ENCODE data around the gene CIDEC.
"Not testable (repeated sequence)": the region's sequence is repeated elsewhere in the genome, so short reads cannot be mapped to it uniquely, and the experiment has no call there.

CIDEC gene

DNA sequence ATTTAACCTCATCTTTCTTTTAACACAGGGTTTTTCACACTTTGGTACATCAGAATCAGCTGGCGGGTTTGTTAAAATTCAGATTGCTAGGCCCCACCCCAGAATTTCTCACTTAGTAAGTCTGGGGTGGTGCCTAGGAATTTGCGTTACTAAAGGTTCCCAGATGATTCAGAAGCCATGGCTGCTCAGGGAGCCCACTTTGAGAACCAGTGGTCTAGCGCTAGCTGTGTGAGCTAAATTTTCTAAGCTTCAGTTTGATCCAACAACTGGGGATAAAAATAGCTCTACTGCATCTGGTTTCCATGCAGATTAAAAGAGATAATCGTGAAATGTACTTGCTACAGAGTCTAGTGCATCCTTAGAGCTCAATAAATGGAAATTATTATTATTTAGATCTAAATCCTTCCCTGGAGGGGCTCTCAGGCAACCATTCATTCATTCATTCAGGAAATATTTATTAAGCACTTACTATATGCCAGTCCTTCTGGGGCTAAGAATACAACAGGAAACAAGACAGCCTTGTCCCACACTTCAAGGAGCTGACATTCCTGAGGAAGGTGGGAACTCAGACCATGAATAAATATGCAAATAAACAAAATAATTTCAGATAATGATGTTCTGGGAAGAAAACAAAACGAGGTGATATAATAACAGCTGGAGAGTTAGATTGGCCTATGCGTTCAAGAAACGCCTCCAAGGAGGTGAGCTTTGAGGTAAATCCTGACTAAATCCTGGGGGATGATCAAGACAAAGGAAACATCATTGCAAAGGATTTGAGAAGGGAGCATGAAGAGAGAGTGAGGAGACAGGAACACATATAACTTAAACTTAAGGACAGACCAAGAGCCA, 3.9 kb upstream of the CIDEC start:
- no peak overlapping the region for H3K4me3 ChIP-seq (ENCODE audit: low read length)

DNA sequence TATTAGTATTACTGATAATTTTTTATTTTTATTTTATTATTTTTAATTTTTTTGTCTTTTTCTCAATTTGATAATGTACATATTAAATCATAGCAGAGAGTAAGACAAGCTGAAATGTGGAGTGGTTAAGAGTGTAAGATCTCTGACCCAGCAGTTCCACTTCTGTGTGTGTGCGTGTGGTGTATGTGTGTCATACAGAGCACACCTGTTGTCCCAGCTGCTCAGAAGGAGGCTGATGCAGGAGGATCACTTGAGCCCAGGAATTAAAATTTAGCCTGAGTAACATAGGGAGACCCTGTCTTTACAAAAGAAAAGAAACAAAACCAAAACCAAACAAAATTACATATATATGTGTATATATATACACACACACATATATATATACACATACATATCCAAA, 1.4 kb upstream of the CIDEC start:
- Histone ChIP-seq H3K79me2 (ENCODE audit: low read length) (no peaks in the 10 kb centered on the region), H3K27ac (ENCODE audit: low read length) (no peak overlapping the region), H4K20me1 (ENCODE audit: insufficient read depth, low read length) (no peaks in the 10 kb centered on the region), H3K4me2 (ENCODE audit: low read length) (no peak overlapping the region), H3K36me3 (replicated peaks; ENCODE audit: low read depth, low read length) (no peaks in the 10 kb centered on the region), H3K9ac (ENCODE audit: low read length) (no peak overlapping the region), H3K4me3 (ENCODE audit: low read length) (no peak overlapping the region), H3K4me1 (ENCODE audit: low read length) (peaks cover 4% of the 10 kb centered on the region; the same call in 1 of the 2 replicates), H2AFZ (ENCODE audit: low read depth, low read length) (no peak overlapping the region), H3K9me3 (ENCODE audit: insufficient read depth, low read length) (no peaks in the 10 kb centered on the region), H3K27me3 (ENCODE audit: low read depth, low read length) (no peaks in the 10 kb centered on the region)
- TF ChIP-seq EZH2phosphoT487 (IDR thresholded peaks at IDR 0.05; ENCODE audit: low read depth): no peak

More for the DNA sequence above, 3.9 kb upstream of the CIDEC start:
- Histone ChIP-seq H3K36me3 (replicated peaks; ENCODE audit: low read depth, low read length) (no peaks in the 10 kb centered on the region), H2AFZ (ENCODE audit: low read depth, low read length) (no peak overlapping the region; the same call in 1 of the 2 replicates), H3K27me3 (ENCODE audit: low read depth, low read length) (no peaks in the 10 kb centered on the region), H3K9me3 (ENCODE audit: insufficient read depth, low read length) (no peaks in the 10 kb centered on the region), H3K9ac (ENCODE audit: low read length) (no peak overlapping the region), H4K20me1 (ENCODE audit: insufficient read depth, low read length) (no peaks in the 10 kb centered on the region), H3K4me1 (ENCODE audit: low read length) (peaks cover 4% of the 10 kb centered on the region; the same call in 1 of the 2 replicates), H3K4me2 (ENCODE audit: low read length) (no peak overlapping the region), H3K27ac (ENCODE audit: low read length) (no peak overlapping the region), H3K79me2 (ENCODE audit: low read length) (no peaks in the 10 kb centered on the region)
- TF ChIP-seq EZH2phosphoT487 (IDR thresholded peaks at IDR 0.05; ENCODE audit: low read depth): no peak
- TF ChIP-seq, protein P1, sequence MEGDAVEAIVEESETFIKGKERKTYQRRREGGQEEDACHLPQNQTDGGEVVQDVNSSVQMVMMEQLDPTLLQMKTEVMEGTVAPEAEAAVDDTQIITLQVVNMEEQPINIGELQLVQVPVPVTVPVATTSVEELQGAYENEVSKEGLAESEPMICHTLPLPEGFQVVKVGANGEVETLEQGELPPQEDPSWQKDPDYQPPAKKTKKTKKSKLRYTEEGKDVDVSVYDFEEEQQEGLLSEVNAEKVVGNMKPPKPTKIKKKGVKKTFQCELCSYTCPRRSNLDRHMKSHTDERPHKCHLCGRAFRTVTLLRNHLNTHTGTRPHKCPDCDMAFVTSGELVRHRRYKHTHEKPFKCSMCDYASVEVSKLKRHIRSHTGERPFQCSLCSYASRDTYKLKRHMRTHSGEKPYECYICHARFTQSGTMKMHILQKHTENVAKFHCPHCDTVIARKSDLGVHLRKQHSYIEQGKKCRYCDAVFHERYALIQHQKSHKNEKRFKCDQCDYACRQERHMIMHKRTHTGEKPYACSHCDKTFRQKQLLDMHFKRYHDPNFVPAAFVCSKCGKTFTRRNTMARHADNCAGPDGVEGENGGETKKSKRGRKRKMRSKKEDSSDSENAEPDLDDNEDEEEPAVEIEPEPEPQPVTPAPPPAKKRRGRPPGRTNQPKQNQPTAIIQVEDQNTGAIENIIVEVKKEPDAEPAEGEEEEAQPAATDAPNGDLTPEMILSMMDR (IDR thresholded peaks at IDR 0.05; ENCODE audit: low read depth, low read length): no peak

- no peak overlapping the region for H3K4me2 ChIP-seq (ENCODE audit: low read length)
- TF ChIP-seq, protein P1 (IDR thresholded peaks at IDR 0.05; ENCODE audit: low read depth, low read length): no peak
- no peak for TF ChIP-seq EZH2phosphoT487 (IDR thresholded peaks at IDR 0.05; ENCODE audit: low read depth)
- H3K79me2 ChIP-seq (ENCODE audit: low read length): no peaks in the 10 kb centered on the region
- H3K36me3 ChIP-seq (replicated peaks; ENCODE audit: low read depth, low read length): no peaks in the 10 kb centered on the region
- H4K20me1 ChIP-seq (ENCODE audit: insufficient read depth, low read length): no peaks in the 10 kb centered on the region
- H3K4me1 ChIP-seq (ENCODE audit: low read length): peaks cover 4% of the 10 kb centered on the region; the same call in 1 of the 2 replicates
- no peak overlapping the region for H3K4me3 ChIP-seq (ENCODE audit: low read length)
- no peak overlapping the region for H3K9ac ChIP-seq (ENCODE audit: low read length)
- H3K9me3 ChIP-seq (ENCODE audit: insufficient read depth, low read length): no peaks in the 10 kb centered on the region
- H3K27ac ChIP-seq (ENCODE audit: low read length): no peak overlapping the region
- H2AFZ ChIP-seq (ENCODE audit: low read depth, low read length): no peak overlapping the region
- H3K27me3 ChIP-seq (ENCODE audit: low read depth, low read length): no peaks in the 10 kb centered on the region
Observed at GRCh38 chr3:9878700-9879099, 1.4 kb downstream of the CIDEC start.

DNA sequence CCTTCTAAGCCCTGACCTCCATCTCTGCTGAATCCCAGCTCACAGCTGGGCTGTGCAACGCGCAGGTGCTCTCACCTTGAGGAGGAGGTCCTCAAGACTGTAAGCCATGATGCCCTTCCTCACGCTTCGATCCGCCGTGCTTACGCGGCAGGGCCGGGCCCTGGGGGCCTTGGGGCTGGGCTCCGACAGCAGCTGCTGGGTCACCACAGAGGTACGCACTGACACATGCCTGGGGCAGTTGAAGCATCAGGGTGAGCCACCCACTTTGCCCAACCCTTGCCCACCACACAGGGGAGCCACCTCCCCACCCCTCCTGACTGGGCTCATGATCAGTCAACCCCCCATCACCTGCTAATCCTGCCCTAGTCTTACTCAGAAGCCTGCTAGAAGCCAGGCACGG, 3.1 kb downstream of the CIDEC start:
- no peak for TF ChIP-seq EZH2phosphoT487 (IDR thresholded peaks at IDR 0.05; ENCODE audit: low read depth)
- TF ChIP-seq, protein P1 (IDR thresholded peaks at IDR 0.05; ENCODE audit: low read depth, low read length): no peak
- no peak overlapping the region for H3K27ac ChIP-seq (ENCODE audit: low read length)
- H3K9me3 ChIP-seq (ENCODE audit: insufficient read depth, low read length): no peaks in the 10 kb centered on the region
- peaks cover 4% of the 10 kb centered on the region; the same call in 1 of the 2 replicates for H3K4me1 ChIP-seq (ENCODE audit: low read length)
- H3K27me3 ChIP-seq (ENCODE audit: low read depth, low read length): no peaks in the 10 kb centered on the region
- no peaks in the 10 kb centered on the region for H3K79me2 ChIP-seq (ENCODE audit: low read length)
- no peak overlapping the region for H3K4me3 ChIP-seq (ENCODE audit: low read length)
- no peak overlapping the region for H2AFZ ChIP-seq (ENCODE audit: low read depth, low read length)
- H3K9ac ChIP-seq (ENCODE audit: low read length): no peak overlapping the region
- no peaks in the 10 kb centered on the region for H3K36me3 ChIP-seq (replicated peaks; ENCODE audit: low read depth, low read length)
- H4K20me1 ChIP-seq (ENCODE audit: insufficient read depth, low read length): no peaks in the 10 kb centered on the region
- H3K4me2 ChIP-seq (ENCODE audit: low read length): no peak overlapping the region

GRCh38 chr3:9876255-9876654, 3.8 kb downstream of the CIDEC start:
- not testable (repeated sequence) for H3K36me3 ChIP-seq (replicated peaks; ENCODE audit: low read depth, low read length); H3K27ac ChIP-seq (ENCODE audit: low read length); H2AFZ ChIP-seq (ENCODE audit: low read depth, low read length); H3K9me3 ChIP-seq (ENCODE audit: insufficient read depth, low read length); H3K27me3 ChIP-seq (ENCODE audit: low read depth, low read length); H3K4me1 ChIP-seq (ENCODE audit: low read length); H3K4me2 ChIP-seq (ENCODE audit: low read length); H3K4me3 ChIP-seq (ENCODE audit: low read length); H4K20me1 ChIP-seq (ENCODE audit: insufficient read depth, low read length); H3K79me2 ChIP-seq (ENCODE audit: low read length); H3K9ac ChIP-seq (ENCODE audit: low read length)

All from OCI-LY3 (cell line).